ENCODE data around the gene PKIB.
"Not testable (repeated sequence)": the region's sequence is repeated elsewhere in the genome, so short reads cannot be mapped to it uniquely, and the experiment has no call there.

The PKIB gene

DNA sequence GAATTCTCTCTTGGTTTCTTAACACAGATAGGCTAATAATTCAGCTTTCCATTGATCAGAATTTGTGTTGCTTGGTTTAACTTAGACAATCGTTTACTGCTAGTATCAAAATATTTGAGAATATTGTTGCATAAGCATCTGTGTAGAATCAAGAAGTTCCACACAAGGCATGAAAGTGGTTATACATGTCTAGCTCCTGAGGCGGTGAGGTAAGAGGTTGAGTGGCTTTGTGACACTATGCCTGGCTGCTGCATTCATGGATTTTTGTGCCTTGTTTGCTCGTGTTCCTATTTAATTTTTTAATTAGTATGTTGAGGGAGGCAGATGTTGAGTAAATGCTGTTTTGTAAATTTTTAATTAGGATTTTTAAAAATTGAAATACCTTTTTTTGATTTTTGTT is 10.2 kb downstream of the PKIB start:
- no peak for DNase-seq (ENCODE audit: low read depth in 2 of 3, low spot score in 1 of 3)

DNA sequence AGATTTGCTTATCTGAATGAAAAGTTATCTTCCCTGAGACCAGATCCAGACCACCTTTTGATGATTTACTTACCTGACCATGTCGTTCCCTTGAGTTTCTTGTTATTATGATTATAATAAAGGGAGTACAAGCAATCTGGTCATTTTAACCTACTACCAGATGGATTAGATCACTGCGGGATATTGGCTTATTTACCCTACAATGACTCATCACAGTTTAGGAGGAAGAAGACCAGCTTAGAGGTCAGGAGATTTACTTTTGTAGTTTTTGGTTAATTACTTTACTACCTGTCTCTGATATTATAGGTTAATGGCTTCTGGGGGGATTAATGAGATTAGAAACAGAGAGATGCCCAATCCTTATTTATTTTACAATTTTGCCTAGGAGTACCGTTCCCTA is 10.7 kb downstream of the PKIB start:
- no peak for DNase-seq (ENCODE audit: low read depth in 2 of 3, low spot score in 1 of 3)

DNA sequence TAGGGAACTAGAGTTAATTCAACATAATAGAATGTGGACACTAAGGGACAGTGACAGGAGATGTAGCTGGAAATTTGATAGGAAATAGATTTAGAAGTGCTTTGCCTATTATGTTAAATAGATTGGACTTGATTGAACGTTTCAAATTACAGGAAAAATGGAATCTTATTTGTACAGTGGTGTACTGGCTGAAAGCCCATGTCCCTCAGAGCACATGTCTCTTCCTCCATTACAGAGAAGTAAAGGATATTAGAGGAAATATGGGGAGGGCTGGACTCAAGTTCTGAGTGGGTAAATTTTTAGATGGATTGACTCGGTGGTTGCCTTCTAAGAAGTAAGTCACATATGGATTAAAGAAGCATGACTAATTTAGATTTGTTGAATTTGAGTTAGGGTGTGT is 11.4 kb downstream of the PKIB start:
- no peak for DNase-seq (ENCODE audit: low read depth in 2 of 3, low spot score in 1 of 3)

DNA sequence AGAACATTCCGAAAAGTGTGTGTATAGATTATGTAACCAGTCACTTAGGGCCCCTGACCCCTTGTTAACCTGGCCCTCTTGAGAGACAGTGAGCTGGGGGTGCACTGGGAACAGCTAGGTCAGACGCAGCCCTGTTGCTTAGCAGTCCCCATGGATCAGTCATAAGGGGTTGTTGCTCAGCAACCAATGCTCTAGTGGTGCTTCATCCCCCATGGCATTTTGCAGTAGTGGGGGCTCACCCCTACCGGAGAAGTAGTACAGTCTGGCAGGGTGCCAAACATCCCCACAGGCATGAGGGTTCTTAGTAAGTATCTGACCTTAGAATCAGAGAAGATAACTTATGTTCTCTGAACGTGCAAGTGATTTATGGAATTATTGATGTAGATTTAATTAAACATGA is 12.3 kb downstream of the PKIB start:
- DNase-seq (ENCODE audit: low read depth in 2 of 3, low spot score in 1 of 3) = no peak

DNA sequence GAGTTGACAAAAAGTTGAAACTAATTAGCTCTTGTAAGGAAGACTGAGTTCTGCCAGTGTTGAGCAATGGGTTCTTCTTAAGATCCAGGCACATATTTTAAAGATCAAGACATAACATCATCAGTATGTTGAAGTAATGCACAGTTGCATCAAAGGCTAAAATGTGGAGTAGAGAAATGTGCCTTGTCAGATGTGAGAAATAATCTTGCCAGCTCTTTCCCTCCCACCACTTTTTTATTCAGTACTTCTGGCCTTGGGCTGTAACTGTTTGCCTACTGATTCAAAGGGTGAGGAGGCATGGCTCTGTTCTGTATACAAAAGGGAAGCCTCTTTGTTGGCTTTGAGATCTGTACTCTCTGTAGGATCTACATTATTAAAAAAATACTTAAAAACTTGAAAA is 13.1 kb downstream of the PKIB start:
- no peak for DNase-seq (ENCODE audit: low read depth in 2 of 3, low spot score in 1 of 3)

DNA sequence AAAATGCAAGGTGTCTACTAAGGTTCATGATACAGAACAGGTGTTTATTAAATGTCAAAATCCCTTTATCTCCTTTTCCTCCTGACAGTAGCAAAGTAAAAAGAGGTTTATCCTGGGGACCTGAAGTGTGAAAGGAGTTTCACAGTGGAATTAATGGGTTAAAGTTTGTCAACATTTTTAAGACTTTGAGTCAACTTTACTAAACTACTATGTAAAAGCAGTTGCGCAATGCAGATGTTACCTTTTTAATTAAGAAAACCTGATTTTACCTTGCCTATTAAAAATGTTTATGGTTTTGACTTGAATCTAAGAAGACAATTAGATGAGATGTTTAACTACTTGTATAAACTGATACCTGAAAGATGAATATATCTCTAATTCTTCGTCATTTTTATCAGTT is 14.6 kb downstream of the PKIB start:
- no peak for DNase-seq (ENCODE audit: low read depth in 2 of 3, low spot score in 1 of 3)

DNA sequence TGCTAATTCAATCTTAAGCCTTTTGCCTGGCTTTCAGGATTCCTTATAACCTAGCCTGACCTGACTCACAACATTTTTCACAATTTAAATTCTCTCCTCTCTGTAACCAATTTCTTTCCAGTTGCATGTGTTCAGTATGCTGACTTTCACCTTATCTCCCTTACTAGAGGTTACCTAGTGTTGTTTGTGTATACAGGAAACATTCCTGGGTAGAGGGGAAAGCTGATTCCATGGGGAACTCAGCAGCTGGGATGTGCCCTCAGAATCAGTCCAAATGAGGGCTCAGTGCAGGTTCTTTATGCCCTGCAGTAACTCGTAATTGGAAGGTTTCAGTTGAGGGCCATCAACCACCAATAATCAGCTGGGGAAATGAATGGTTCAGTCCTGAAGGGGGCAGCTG is 18.5 kb downstream of the PKIB start:
- no peak for DNase-seq (ENCODE audit: low read depth in 2 of 3, low spot score in 1 of 3)

DNA sequence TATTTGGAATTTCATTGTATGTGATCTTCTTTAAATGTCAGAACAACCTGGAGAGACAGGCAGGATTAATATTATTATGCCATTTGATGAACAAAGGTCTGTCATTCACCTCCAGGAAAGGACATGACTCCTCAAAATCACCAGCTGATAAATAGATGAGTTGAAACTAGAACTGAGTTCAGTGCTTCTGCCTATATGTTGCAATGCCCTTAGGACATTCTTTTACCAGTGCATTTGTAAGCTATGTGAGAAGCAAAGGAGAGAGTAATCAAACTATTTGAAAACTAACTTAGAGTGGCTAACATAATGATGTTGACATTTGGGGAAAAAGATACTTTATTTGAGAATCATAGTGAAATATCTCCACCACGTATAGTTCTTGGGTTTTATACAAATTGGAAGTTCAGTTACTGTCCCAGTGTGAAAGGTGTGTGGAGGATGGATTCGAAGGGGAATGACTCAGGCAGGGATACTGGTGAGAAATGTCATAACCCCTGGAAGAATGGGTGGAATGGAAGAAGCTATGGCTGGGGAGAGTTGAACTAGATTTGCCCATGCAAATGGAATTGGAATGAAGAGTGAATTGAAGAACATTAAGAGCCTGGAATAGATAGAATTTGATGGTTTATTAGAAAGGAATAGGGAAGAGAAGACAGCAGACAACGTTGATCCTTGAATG is 21.5 kb downstream of the PKIB start:
- no peak for DNase-seq (ENCODE audit: low read depth in 2 of 3, low spot score in 1 of 3)

DNA sequence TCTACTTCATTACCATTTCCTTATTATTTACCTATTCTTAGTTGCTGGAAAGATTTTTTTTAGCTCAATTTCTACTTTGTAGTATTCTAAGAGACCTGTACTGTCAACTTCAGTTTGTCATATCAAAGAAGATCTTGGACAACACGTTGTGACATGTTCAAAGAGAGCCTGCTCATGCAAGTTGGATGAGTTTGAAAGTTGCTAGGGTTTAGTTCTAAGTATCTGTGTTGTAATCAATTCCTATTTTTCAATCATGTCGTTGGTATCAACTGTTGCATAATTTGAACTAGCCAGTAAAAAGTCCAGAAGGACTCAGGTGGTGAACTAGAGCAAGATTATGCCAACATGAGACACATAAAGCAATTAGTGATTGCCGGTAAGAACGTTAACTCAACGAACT is 30.2 kb downstream of the PKIB start:
- DNase-seq (ENCODE audit: low read depth in 2 of 3, low spot score in 1 of 3) = no peak

DNA sequence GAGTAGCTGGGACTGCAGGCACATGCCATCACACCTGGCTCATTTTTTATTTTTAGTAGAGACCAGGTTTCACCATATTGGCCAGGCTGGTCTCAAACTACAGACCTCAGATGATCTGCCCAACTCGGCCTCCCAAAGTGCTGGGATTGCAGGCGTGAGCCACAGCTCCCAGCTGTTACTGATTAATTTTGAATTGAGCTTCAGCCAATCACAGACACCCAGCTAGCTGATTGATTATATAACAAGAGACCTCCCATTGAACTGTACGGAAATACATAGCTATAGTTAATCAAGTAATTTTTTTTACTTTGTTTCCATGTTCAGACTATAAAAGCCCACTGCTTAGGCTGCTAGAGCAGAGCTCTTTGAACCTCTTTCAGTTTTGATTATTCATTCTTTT is 31.6 kb downstream of the PKIB start:
- no peak for DNase-seq (ENCODE audit: low read depth in 2 of 3, low spot score in 1 of 3)

DNA sequence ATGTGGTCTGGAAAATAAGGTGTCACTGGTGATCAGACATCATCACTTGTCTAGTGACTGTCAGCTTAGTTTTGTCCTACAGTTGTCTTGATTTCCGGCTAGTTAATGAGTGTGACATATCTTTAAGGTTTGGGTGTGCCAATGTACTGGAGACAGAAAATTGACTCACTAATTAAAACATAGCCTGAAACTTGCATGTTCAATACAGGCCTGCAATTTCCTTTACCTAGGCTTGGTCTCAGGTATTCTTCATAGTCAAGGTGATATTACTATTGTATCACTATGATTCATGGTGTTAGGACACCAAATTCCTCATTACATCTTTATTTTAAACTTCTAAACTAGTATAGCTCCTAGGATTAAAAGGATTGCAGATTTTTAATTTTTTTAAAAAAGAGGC is 32.4 kb downstream of the PKIB start:
- not testable (repeated sequence) for DNase-seq (ENCODE audit: low read depth in 2 of 3, low spot score in 1 of 3)

DNA sequence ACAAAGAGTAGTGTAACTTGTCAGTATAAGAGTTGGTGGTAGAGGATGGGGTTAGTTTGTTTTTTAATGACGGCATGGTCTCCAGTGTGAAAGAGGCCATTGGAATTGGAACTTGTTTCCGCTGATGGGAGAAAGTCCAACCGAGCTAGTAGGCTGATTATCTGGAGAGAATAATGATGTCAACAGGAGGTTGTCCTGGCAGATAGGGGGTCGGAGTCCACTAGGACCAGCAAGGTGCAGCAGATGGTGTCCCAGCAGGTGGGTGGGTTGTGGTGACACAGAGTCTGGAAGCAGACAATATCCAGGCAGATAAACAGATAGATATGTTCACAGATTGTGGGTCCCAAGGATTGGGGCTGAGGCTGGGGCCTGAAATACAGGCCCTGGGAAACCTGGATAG is 35.1 kb downstream of the PKIB start:
- DNase-seq (ENCODE audit: low read depth in 2 of 3, low spot score in 1 of 3) = no peak

DNA sequence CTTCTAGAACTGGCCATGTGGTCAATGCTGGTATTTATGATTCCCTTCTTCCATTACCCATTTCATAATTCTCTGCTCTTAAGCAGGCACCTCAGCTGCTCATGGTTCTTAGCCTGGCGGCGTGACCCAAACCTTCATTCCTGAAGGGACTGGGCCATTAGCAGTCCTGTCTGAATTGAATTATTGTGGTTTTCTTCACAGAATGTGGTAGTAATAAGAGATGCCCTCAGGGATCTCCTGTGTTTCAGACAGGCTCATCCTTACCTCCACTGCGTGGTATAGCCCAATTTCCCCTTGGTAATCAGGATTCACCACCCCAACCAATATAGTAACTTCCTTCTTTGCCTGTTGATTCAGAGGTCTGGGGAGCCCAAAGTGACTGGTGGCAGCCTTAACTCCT is 37.6 kb downstream of the PKIB start:
- no peak for DNase-seq (ENCODE audit: low read depth in 2 of 3, low spot score in 1 of 3)

DNA sequence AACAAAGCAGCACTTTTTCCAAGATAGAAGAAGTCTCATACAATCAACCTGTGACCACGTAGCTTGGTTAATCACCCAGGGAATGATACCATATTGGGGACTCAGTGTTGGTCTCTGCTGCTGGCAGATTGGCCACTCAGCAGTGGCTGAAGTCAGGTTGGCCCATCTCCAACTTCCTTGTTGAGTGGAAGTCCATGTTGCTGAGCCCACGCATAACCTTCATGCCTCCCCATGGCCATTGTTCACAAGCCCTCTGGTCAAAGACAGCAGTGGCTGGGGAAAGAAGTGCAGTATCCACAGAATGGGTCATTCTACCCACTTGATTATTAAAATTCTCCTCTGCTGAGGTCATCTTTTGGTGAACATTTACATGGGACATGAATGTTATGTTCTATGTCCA is 38.5 kb downstream of the PKIB start:
- no peak for DNase-seq (ENCODE audit: low read depth in 2 of 3, low spot score in 1 of 3)

DNA sequence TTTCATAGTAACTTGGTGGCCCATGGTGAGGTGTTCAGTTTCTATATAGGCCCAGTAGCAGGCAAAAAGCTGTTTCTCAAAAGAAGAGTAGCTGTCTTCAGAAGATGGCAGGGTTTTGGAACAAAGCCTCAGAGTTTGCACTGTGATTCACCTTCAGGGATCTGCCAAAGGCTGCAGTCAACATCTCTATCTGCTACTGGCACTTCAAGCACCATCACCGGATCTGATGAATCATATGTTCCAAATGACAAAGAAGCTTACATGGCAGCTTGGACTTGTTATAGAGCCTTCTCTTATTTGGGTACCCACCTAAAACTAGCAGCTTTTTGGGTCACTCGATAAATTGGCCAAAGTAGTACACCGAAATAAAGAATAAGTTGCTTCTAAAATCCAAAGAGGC is 39.5 kb downstream of the PKIB start:
- no peak for DNase-seq (ENCODE audit: low read depth in 2 of 3, low spot score in 1 of 3)

DNA sequence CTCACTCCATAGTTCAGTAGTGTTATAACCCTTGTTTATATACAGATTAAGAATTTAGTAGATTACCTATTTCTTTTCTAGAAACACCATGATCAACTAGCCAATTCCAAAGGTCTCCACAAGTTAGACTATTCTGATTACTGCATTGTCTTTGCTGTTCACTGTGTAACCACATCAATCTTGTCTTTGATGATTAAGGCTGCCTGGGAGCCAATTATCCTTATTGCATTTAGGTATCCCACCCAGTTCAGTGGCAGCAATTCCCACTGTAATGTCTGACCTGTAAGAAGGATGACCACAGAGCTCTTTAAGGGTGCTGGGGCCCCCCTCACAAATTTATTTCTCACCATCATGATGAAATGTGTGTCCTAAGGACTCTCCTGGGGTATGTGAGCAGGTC is 40.2 kb downstream of the PKIB start:
- DNase-seq (ENCODE audit: low read depth in 2 of 3, low spot score in 1 of 3) = no peak

DNA sequence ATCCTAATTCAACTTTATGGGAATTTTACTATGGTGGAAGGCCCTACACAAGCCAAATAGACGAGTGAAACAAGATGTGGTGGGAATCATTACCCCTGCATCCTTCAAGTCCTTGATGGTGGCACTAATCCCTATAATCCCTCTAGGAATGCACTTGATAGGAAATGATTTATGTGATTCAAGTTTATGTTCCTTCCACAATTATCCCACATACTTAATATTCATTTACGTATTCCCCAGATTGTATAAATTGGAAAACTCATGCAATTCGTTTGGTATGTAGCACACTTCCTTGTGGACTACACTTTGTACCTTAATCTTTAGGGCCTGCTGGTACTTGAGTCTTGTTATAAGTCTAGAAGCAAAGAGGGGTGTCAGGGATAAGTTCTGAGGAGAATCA is 40.8 kb downstream of the PKIB start:
- no peak for DNase-seq (ENCODE audit: low read depth in 2 of 3, low spot score in 1 of 3)

DNA sequence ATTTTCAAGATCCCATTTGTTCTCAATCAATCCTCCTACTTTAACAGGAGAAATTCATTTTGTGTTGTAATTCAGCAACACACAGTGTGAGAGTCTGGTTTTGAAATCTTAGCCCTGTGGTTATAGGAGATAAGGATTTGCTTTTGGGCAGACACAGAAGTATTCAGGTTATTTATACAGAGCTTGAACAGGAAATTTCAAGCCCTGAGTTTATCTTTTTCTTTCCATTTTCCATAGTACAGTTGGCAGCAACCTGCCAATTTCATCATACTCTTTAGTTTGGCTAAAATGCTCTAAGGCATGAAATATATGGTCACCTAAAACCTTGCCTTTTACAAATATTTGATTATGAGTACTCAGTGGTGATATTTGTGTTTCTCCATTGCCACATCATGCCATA is 41.4 kb downstream of the PKIB start:
- DNase-seq (ENCODE audit: low read depth in 2 of 3, low spot score in 1 of 3) = no peak

DNA sequence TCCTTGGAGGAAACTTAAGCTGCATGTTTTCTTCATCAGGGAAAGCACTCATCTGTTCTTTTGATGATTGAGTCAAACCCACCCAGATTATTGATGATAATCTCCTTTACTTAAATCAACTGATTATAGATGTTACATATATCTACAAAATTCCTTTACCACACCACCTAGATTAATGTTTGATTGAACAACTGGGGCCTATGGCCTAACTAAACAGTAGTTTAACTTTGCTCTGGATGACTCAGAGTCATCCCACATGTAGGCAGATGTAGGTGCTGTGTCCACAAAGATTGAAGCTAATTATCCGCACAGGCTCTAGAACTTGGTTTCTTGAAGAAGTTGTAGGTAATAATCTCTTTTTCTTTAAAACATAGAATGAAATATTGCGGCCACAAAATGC is 42.2 kb downstream of the PKIB start:
- no peak for DNase-seq (ENCODE audit: low read depth in 2 of 3, low spot score in 1 of 3)

DNA sequence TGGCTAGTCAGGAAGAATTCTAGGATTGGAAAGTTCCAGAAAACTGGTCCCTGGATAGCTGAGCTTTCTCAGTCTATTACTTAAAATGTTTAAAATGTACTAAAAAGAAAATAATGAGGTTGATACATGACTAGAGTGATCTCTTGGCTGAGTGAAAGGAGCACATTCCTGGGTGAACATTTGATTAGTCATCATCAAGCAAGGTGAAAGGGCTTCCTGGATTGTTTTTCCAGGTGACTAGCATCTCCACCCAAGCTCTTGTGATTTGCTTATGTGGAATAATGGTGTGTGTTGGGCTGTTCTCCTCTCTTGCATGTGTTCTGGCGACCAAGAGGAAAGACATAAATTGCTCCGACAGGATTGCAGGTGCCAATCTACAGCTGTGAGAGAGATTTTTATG is 42.9 kb downstream of the PKIB start:
- DNase-seq (ENCODE audit: low read depth in 2 of 3, low spot score in 1 of 3) = no peak

DNA sequence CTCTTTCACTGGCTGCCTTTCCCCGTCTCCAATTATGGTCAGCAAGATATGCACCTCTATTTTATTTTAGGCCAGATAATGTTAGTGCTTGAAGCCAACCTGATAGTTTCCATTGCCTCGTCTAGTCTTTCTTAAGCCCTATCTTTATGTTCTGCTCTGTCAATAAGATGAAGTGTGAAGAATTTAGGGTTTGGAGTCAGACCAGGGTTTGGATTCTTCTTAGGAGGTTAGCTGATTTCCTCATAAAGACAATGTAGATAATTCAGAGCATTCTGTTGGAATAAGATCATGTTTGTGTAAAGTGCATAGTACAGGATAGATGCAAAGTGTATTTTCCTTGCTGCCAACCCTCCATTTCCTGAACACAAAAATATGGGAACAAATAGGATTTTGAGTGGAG is 43.8 kb downstream of the PKIB start:
- DNase-seq (ENCODE audit: low read depth in 2 of 3, low spot score in 1 of 3) = no peak

DNA sequence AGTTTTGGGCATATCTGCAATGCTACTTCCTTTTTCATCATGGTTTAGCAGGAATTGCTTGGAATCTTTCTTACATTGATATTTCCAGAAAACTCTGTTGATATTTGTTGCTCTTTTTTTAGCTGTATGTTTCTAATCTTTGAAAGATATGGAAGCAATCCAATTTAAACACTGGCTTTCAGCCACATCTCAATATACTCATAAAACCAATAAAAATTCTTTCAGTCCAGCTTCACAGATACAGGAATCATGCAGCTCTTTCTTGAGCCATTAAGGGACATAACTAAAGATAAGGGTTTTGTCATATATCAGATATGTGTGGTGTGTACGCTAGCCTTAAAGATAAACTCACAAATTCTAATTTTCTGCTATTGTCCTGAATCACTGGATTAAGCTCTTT is 47.4 kb downstream of the PKIB start:
- no peak for DNase-seq (ENCODE audit: low read depth in 2 of 3, low spot score in 1 of 3)

DNA sequence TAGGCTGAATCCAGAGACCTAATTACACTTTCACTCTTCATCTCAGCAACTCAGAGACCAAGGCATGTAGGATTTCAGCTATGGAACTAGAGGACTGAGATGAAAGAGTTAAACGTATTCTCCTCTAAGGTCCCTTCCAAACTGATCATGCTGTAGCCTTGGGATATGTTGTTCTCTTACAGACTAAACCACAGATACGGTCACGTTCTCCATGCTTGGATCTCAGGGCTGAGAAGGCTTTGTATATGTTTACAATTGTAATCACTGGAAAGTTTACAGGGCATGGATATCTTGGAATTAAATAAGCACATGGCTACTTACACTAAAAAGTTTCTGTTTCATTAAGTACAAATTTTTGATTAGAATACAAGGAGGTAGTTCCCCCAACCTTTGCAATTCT is 50.1 kb downstream of the PKIB start:
- no peak for DNase-seq (ENCODE audit: low read depth in 2 of 3, low spot score in 1 of 3)

DNA sequence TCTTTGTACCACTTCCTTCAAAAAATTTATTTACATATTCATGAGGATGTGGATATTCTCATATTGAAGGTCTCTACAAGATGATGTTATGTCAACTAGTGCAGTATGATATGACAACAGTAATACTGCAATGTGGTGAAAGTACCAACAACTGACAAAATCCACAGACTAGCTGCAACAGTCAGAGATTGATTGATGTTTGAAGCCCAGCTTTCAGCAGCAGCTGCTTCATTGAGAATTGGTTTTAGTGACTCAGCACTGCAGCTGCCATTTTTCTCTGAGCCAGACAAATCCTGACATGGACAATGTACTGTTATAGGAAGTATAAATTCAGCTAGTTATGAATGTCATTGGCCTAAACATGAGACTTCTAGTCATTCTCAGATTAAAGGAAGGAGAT is 53.8 kb downstream of the PKIB start:
- no peak for DNase-seq (ENCODE audit: low read depth in 2 of 3, low spot score in 1 of 3)

Measured in stimulated activated CD4-positive, alpha-beta T cell treated with anti-CD3 and anti-CD28 coated beads, Interleukin-12 subunit alpha, Interleukin-12 subunit beta, amount 100 ng/mL, for 48 hours (primary cell).